VCaP (cell line): ENCODE results near the gene AFMID.

Experiments
- H3K27ac ChIP-seq: fragments of 450-650 bp; 2 replicates; pipeline ENCODE4 v1.5.1; 2017
- CTCF ChIP-seq: fragments of 450-650 bp; conservative IDR thresholded peaks from 2 replicates; pipeline ENCODE4 v1.5.1; 2017; ENCODE audit warnings: mild to moderate bottlenecking, moderate library complexity

Gene AFMID

GRCh38 chr17:78142119-78142861 is 44.9 kb upstream of the AFMID start:
- TF ChIP-seq CTCF = no peak
- H3K27ac ChIP-seq = 0 out of 2 replicates have a peak overlapping the region, but pooled peaks have one; percentile 10

GRCh38 chr17:78143214-78144146 is 43.7 kb upstream of the AFMID start:
- H3K27ac ChIP-seq = peak overlapping the region; percentile 73
- no peak for TF ChIP-seq CTCF

GRCh38 chr17:78144147-78144719 is 42.9 kb upstream of the AFMID start:
- 0 out of 2 replicates have a peak, but pooled peaks have one; percentile 9 for TF ChIP-seq CTCF
- peak overlapping the region; percentile 73 for H3K27ac ChIP-seq

- TF ChIP-seq CTCF = no peak
- H3K27ac ChIP-seq = peak overlapping the region; percentile 73
Measured at GRCh38 chr17:78144736-78145641, 42.2 kb upstream of the AFMID start.

GRCh38 chr17:78146471-78146869 is 40.7 kb upstream of the AFMID start:
- TF ChIP-seq CTCF = no peak
- no peak overlapping the region for H3K27ac ChIP-seq

GRCh38 chr17:78146881-78147280 is 40.3 kb upstream of the AFMID start:
- no peak for TF ChIP-seq CTCF
- peak overlapping the region; percentile 9; the same call in 1 of the 2 replicates for H3K27ac ChIP-seq
